Psoas muscle (tissue), 8 donors: Measurements from ENCODE around the gene FLNB. TPM values are rescaled to one million over a fixed set of nuclear protein-coding genes. Genes with fewer than 3 reads are reported as not detected.

Source experiments
- ATAC-seq, 4 donors: fragments of 200-7000 bp; cut with Tn5 transposase; one replicate each; pipeline ENCODE4 v1.9.1; 2020; ENCODE audit warnings: moderate library complexity in 3 of 4, mild to moderate bottlenecking in 2 of 4
- DNase-seq, 2 donors: peaks; one replicate each; pipeline ENCODE4 v3.0.0-alpha.2; 2020
- H3K27ac ChIP-seq: fragments of 200-600 bp; one replicate; pipeline ENCODE4 v1.8.0; 2022
- H3K27me3 ChIP-seq, 3 donors: fragments of 200-600 bp in 1 of 3; one replicate each; pipeline versions ENCODE4 v1.6.1 to v1.8.0; 2013 to 2022; ENCODE audit warnings: low read length in 2 of 3, mild to moderate bottlenecking in 2 of 3, moderate library complexity in 1 of 3; ENCODE audit not compliant: insufficient read depth in 3 of 3
- H3K36me3 ChIP-seq, 2 donors: fragments of 200-600 bp in 1 of 2; one replicate each; pipeline versions ENCODE4 v1.6.1 to v1.8.0; 2013 to 2022; ENCODE audit warnings: low read depth in 1 of 2, mild to moderate bottlenecking in 1 of 2, moderate library complexity in 1 of 2; ENCODE audit not compliant: insufficient read depth in 1 of 2
- H3K4me1 ChIP-seq: fragments of 200-600 bp; one replicate; pipeline ENCODE4 v1.8.0; 2022
- H3K4me3 ChIP-seq: fragments of 200-600 bp; one replicate; pipeline ENCODE4 v1.8.0; 2022; ENCODE audit warnings: mild to moderate bottlenecking
- H3K9me3 ChIP-seq: fragments of 200-600 bp; one replicate; pipeline ENCODE4 v1.8.0; 2022
- CTCF ChIP-seq: fragments of 200-600 bp; IDR thresholded peaks from one replicate; pipeline ENCODE4 v1.8.0; 2022; ENCODE audit warnings: antibody characterized with exemption
- WGBS, 3 donors: extraction: QIAGEN DNeasy Blood & Tissue Kit; methylation state at CpG; one replicate each; pipeline versions ENCODE4 v1.1.6 to v1.1.7; 2013; 5-methylcytosine and 5-hydroxymethylcytosine counted together
- intact Hi-C, 2 donors: fragments of 100-400 bp; cut with DNase I; formaldehyde crosslinking; loops; one replicate each; pipeline versions ENCODE4 v1.11.0 to v1.14.2; 2022
- polyA plus RNA-seq, 3 donors: library from polyadenylated mRNA; stranded (reverse); fragments of 200-250 nt; gene quantifications; one replicate each; pipeline ENCODE4 v1.2.3, GENCODE V29; 2013
- total RNA-seq, 4 donors: library from RNA; stranded (reverse); fragmentation: NEBNext Ultra II Directional in 2 of 4; extraction: Animal tissue kit (Norgen Biotek cat#: 25700) in 2 of 4; gene quantifications; one replicate each; pipeline versions ENCODE4 v1.2.1 to v1.2.4, GENCODE V29; 2021 to 2023
- donor health status: healthy with polysubstance abuse.
- donor health status: DM: no; HTN: no; CAD: no; lungs with moderate emphysema.
- donor health status: Bipolar disorder and iron deficiency.
- donor health status: healthy.
- donor health status: DM: yes; HTN: yes; CAD: no.
- donor health status: DM: no; HTN: no; CAD: no.
- donor health status: DM: no; HTN: no; CAD: no.
- donor health status: DM: yes; HTN: yes; CAD: no.

The FLNB gene
- total and polyA plus RNA-seq, 7 donors, result 6.4 to 17.9 (median 14.7) TPM

DNA sequence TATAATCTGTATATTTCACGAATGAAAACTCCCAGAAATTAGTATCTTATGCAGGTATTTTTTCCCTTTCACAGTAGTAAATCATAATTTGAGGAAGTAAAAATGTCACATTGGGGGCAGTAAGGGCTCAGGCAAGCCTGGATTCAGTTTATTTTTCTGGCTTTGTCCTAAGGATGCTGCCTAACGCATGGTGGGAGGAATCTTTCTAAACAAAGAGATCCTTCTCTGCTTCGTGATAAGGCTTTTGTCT is 166.9 kb downstream of the FLNB start:
- Histone ChIP-seq H3K4me1 (peaks cover 3% of the 10 kb centered on the region), H3K27ac (no peak overlapping the region), H3K27me3 (no peaks in the 10 kb centered on the region), H3K9me3 (no peaks in the 10 kb centered on the region), H3K36me3 (no peaks in the 10 kb centered on the region), H3K4me3 (no peak overlapping the region)
- WGBS, 3 donors, result 53 to 73% (median 56%) methylated on average over 3 of the region's 3 CpGs
- intact Hi-C loops, result loop anchor here (5.0 to 10.0 kb wide), 4 partner anchors 42 to 360 kb away; partner anchors contain the start of gene ACOX2 (in 1 of the 2)
- no peak for TF ChIP-seq CTCF
- DNase-seq (no peak), ATAC-seq (no peak)

DNA sequence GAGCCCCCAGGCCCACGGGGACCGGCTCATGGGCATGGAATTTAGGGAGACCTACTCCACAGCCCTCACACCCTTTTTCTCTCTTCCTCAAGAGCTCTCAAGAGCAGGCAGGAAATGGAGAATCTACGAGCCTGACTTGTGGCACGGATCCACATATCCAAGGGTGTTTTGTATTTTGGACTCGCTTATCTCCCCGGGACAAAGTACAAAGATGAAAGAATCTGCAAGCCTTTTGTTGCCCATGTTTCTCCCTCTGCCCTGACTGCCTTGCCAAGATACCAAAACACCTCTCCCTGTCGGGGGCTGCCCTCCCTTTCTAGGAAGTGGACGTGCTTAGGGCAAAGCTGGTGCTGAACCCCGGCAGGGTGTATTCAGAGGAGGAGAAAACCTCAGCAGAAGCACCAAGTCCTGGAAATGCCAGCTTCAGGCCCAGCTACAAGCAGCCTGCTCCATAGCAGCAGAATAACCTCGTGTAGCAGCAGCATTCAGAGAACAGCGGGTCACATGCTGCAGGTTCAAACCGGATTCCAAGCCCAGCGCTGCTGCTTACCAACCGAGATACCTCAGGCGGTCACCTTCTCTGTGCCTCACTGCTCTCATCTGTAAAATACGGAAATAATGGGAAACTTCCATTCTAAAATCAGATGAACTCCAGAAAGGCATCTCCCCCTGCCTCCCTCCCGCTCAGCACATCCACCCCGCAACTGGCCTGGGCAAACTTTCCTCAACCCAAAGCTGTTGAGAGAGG is 167.4 kb downstream of the FLNB start:
- Histone ChIP-seq H3K4me1 (peaks cover 3% of the 10 kb centered on the region), H3K27ac (no peak overlapping the region), H3K4me3 (no peak overlapping the region), H3K9me3 (no peaks in the 10 kb centered on the region), H3K27me3 (no peaks in the 10 kb centered on the region), H3K36me3 (no peaks in the 10 kb centered on the region)
- intact Hi-C loops, result loop anchor here (5.0 to 10.0 kb wide), 4 partner anchors 42 to 359 kb away; partner anchors contain the start of gene ACOX2 (in 1 of the 2)
- ATAC-seq (no peak), DNase-seq (no peak)
- TF ChIP-seq CTCF, result no peak
- 51 to 55% (median 53%) methylated on average over 18 of the region's 18 CpGs for WGBS, 3 donors

DNA sequence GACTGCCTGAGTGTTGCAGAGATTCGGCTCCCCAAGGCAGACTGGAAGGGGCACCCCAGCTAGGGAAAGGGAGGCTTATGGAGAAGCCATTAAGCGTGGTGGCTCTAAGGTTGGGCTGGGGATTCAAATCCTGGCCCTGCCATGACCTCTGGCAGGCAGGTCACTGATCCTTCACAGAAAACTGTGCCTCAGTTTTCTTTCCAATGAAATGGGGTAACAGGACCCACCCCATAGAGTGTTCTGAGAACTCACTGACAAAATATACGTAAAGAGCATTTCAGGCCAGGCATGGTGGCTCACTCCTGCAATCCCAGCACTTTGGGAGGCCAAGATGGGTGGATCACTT is 167.9 kb downstream of the FLNB start:
- WGBS, 3 donors, result 81 to 87% (median 85%) methylated on average over 3 of the region's 3 CpGs
- Histone ChIP-seq H3K27me3 (no peaks in the 10 kb centered on the region), H3K9me3 (no peaks in the 10 kb centered on the region), H3K27ac (no peak overlapping the region), H3K4me1 (peaks cover 3% of the 10 kb centered on the region), H3K4me3 (no peak overlapping the region), H3K36me3 (no peaks in the 10 kb centered on the region)
- no peak for ATAC-seq
- no peak for TF ChIP-seq CTCF
- intact Hi-C loops, result loop anchor here (5.0 to 10.0 kb wide), 4 partner anchors 41 to 359 kb away; partner anchors contain the start of gene ACOX2 (in 1 of the 2)
- DNase-seq, result no peak

GRCh38 chr3:58176827-58177489 is 168.7 kb downstream of the FLNB start:
- H3K27me3 ChIP-seq, result no peaks in the 10 kb centered on the region
- peaks cover 3% of the 10 kb centered on the region for H3K4me1 ChIP-seq

More at GRCh38 chr3:58176827-58177489, 168.7 kb downstream of the FLNB start:
- H3K9me3 ChIP-seq, result no peaks in the 10 kb centered on the region
- no peak overlapping the region for H3K27ac ChIP-seq
- TF ChIP-seq CTCF, result no peak
- intact Hi-C loops, result loop anchor here (5.0 to 10.0 kb wide), 4 partner anchors 40 to 358 kb away; partner anchors contain the start of gene ACOX2 (in 1 of the 2)
- ATAC-seq (no peak), DNase-seq (no peak)
- no peak overlapping the region for H3K4me3 ChIP-seq
- WGBS, 3 donors, result 95 to 96% (median 95%) methylated on average over 10 of the region's 10 CpGs
- H3K36me3 ChIP-seq, result no peaks in the 10 kb centered on the region
